Panc1 (cell line): ENCODE results near the gene UBQLN4. TPM values are rescaled to one million over a fixed set of nuclear protein-coding genes. Genes with fewer than 3 reads are reported as not detected.

ENCODE experiments used
- ATAC-seq: fragments of 200-7000 bp; cut with Tn5 transposase; 2 replicates; pipeline ENCODE4 v1.9.1; 2020; ENCODE audit warnings: mild to moderate bottlenecking, moderate library complexity
- BruUV-seq: library from RNA; stranded (reverse); fragments of 400-500 nt; replicated peaks from 2 replicates; lab custom pipeline; 2021; lab: Mats Ljungman, UMichigan
- CTCF ChIA-PET: fragments of 300-600 bp; sonication (Branson Sonifier 250); formaldehyde crosslinking; loops from one replicate; lab custom pipeline; 2022; ENCODE audit warnings: antibody characterized with exemption; lab: Charles Lee
- POLR2A ChIA-PET: fragments of 300-600 bp; sonication (Branson Sonifier 250); formaldehyde crosslinking; loops from one replicate; lab custom pipeline; 2022; ENCODE audit warnings: antibody characterized with exemption; lab: Charles Lee
- DNase-seq: peaks from one replicate; pipeline ENCODE4 v3.0.0-alpha.2; 2010; ENCODE audit warnings: low read depth, low spot score
- H3K27ac ChIP-seq: 2 replicates; pipeline ENCODE4 v1.5.1; 2011; ENCODE audit warnings: mild to moderate bottlenecking, low read length, inconsistent platforms
- H3K27me3 ChIP-seq: fragments of 200-500 bp; sonication (Bioruptor generic); 2 replicates; pipeline ENCODE4 v1.6.0; 2014; ENCODE audit warnings: low read length, inconsistent platforms; ENCODE audit not compliant: control insufficient read depth, insufficient read depth
- H3K36me3 ChIP-seq: fragments of 200-500 bp; sonication (Bioruptor generic); 2 replicates; pipeline ENCODE4 v1.5.1; 2014; ENCODE audit warnings: inconsistent platforms, mild to moderate bottlenecking, low read length, moderate library complexity; ENCODE audit not compliant: control insufficient read depth, insufficient read depth
- H3K4me1 ChIP-seq: 2 replicates; pipeline ENCODE4 v1.5.1; 2011; ENCODE audit warnings: inconsistent platforms, mild to moderate bottlenecking, low read length, moderate library complexity; ENCODE audit not compliant: control insufficient read depth, insufficient read depth
- H3K4me3 ChIP-seq, 2 experiments: 2 replicates each; pipeline ENCODE4 v1.5.1; 2011 to 2012; ENCODE audit warnings: low read depth in 2 of 2, low read length in 2 of 2, mild to moderate bottlenecking in 2 of 2, inconsistent platforms in 1 of 2, moderate library complexity in 1 of 2
- H3K9me3 ChIP-seq: fragments of 200-500 bp; sonication (Bioruptor generic); 2 replicates; pipeline ENCODE4 v1.5.1; 2014; ENCODE audit warnings: low read depth, mild to moderate bottlenecking, inconsistent platforms, low read length, moderate library complexity; ENCODE audit not compliant: control insufficient read depth, insufficient read depth
- POLR2AphosphoS5 ChIP-seq: IDR thresholded peaks from 2 replicates; pipeline ENCODE4 v1.6.1; 2012; ENCODE audit warnings: mild to moderate bottlenecking, low read depth, low read length, moderate library complexity
- SIN3A ChIP-seq: IDR thresholded peaks from 2 replicates; pipeline ENCODE4 v1.6.1; 2012; ENCODE audit warnings: low read depth, mild to moderate bottlenecking, low read length, moderate library complexity, borderline replicate concordance; ENCODE audit not compliant: insufficient read depth
- TCF7L2 ChIP-seq: IDR thresholded peaks from 2 replicates; pipeline ENCODE4 v1.6.1; 2011; ENCODE audit warnings: mild to moderate bottlenecking, low read depth, low read length, inconsistent platforms
- in situ Hi-C: cut with HindIII; loops from 2 replicates; pipeline ENCODE4 v1.10.0; 2016; ENCODE audit warnings: low sequenced_read_pairs, low pct_unique_long_range_greater_than_20kb
- intact Hi-C: fragments of 100-400 bp; cut with micrococcal nuclease; formaldehyde crosslinking; loops from one replicate; pipeline ENCODE4 v1.10.0; 2022; ENCODE audit not compliant: unreplicated experiment
- total RNA-seq: library from RNA; stranded (reverse); gene quantifications from one replicate; pipeline ENCODE4 v1.2.1, GENCODE V29; 2021; ENCODE audit not compliant: unreplicated experiment
- TF ChIP-seq, protein P1 (sequence below), 2 experiments: IDR thresholded peaks; 2 replicates each; pipeline ENCODE4 v1.6.1; 2011 to 2012; ENCODE audit warnings: low read depth in 2 of 2, control low read depth in 1 of 2, low read length in 1 of 2, mild to moderate bottlenecking in 1 of 2, moderate library complexity in 1 of 2; ENCODE audit not compliant: insufficient read depth in 1 of 2
- TF ChIP-seq, protein P2 (sequence below): fragments of 450-650 bp; IDR thresholded peaks from 2 replicates; pipeline ENCODE4 v1.5.1; 2017; ENCODE audit warnings: mild to moderate bottlenecking

Gene UBQLN4
- total RNA-seq, 1 experiment from 2014 or later = 60.0 TPM

DNA sequence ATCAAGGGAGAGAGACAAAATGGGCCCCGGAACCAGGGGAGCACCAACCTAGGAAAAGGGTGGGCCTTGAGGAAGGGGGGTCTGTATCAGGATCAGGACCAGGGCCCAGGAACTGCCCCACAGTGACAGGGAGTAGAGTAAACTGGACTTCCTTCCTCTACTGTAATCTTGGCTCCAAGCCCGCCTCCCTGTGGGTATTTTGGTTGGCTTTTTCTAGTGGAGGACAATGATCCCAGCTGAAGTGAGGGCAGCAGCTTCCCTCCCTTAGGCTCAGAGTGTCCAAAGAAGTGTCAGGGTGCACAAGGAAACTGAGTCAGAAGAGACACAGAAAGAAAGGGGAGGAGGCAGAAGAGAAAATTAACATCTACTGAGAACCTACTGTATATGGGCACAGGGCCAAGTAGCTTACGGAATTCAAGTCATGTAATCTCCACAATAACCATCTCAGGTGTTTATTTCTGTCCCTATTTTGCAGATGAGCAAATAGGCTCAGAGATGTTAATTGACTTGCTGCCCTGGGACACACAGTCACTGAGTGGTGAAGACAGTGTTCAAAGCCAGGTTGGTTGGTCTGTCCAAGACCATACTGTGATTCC is 4.8 kb downstream of the UBQLN4 start:
- Histone ChIP-seq H3K27ac (no peak overlapping the region), H3K27me3 (no peaks in the 10 kb centered on the region), H3K9me3 (no peaks in the 10 kb centered on the region), H3K4me3 (no peak overlapping the region), H3K36me3 (peaks cover 6% of the 10 kb centered on the region), H3K4me1 (peaks cover 3% of the 10 kb centered on the region; the same call in 1 of the 2 replicates)
- DNase-seq (no peak), ATAC-seq (no peak)
- ChIA-PET CTCF (no interaction called here), POLR2A (no interaction called here)
- intact Hi-C loops = no loop called here
- no peak for TF ChIP-seq TCF7L2
- TF ChIP-seq POLR2AphosphoS5 = no peak
- TF ChIP-seq SIN3A = no peak
- TF ChIP-seq, protein P1, sequence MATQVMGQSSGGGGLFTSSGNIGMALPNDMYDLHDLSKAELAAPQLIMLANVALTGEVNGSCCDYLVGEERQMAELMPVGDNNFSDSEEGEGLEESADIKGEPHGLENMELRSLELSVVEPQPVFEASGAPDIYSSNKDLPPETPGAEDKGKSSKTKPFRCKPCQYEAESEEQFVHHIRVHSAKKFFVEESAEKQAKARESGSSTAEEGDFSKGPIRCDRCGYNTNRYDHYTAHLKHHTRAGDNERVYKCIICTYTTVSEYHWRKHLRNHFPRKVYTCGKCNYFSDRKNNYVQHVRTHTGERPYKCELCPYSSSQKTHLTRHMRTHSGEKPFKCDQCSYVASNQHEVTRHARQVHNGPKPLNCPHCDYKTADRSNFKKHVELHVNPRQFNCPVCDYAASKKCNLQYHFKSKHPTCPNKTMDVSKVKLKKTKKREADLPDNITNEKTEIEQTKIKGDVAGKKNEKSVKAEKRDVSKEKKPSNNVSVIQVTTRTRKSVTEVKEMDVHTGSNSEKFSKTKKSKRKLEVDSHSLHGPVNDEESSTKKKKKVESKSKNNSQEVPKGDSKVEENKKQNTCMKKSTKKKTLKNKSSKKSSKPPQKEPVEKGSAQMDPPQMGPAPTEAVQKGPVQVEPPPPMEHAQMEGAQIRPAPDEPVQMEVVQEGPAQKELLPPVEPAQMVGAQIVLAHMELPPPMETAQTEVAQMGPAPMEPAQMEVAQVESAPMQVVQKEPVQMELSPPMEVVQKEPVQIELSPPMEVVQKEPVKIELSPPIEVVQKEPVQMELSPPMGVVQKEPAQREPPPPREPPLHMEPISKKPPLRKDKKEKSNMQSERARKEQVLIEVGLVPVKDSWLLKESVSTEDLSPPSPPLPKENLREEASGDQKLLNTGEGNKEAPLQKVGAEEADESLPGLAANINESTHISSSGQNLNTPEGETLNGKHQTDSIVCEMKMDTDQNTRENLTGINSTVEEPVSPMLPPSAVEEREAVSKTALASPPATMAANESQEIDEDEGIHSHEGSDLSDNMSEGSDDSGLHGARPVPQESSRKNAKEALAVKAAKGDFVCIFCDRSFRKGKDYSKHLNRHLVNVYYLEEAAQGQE (IDR thresholded peaks at IDR 0.05; ENCODE audit: insufficient read depth in 1 of 2, low read depth in 2 of 2, low read length in 1 of 2) = no peak
- TF ChIP-seq, protein P2, sequence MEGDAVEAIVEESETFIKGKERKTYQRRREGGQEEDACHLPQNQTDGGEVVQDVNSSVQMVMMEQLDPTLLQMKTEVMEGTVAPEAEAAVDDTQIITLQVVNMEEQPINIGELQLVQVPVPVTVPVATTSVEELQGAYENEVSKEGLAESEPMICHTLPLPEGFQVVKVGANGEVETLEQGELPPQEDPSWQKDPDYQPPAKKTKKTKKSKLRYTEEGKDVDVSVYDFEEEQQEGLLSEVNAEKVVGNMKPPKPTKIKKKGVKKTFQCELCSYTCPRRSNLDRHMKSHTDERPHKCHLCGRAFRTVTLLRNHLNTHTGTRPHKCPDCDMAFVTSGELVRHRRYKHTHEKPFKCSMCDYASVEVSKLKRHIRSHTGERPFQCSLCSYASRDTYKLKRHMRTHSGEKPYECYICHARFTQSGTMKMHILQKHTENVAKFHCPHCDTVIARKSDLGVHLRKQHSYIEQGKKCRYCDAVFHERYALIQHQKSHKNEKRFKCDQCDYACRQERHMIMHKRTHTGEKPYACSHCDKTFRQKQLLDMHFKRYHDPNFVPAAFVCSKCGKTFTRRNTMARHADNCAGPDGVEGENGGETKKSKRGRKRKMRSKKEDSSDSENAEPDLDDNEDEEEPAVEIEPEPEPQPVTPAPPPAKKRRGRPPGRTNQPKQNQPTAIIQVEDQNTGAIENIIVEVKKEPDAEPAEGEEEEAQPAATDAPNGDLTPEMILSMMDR = no peak
- no TSS peak for BruUV-seq
- in situ Hi-C loops = no loop called here

DNA sequence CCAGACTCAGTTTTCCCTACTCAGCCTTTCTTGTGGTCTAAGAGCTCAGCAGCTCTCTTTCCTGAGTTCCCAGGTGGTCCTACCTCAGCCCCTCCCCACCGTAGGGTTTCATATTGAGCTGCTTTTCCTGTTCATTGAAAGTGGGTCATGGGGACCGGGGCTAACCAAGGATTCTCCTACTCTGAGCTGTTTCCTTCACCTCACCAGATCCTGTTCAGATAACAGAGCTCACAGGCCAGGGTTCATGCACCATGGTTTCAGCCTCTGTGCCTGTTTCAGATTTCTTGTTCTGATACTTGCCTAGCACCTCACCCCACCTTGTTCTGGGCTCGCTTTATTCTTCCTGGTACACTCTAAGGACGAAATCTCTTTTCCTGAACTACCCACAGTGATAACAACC is 8.5 kb downstream of the UBQLN4 start:
- intact Hi-C loops (no loop called here), in situ Hi-C loops (no loop called here)
- no peak overlapping the region for H3K4me3 ChIP-seq
- ChIA-PET CTCF (interaction anchor here (0.8 kb wide), 1 partner anchor 79 kb away, joined by 4 read pairs; no protein-coding TSS in a partner anchor), POLR2A (no interaction called here)
- ATAC-seq = no peak
- peaks cover 7% of the 10 kb centered on the region for H3K4me1 ChIP-seq
- BruUV-seq = no TSS peak
- TF ChIP-seq SIN3A (no peak), POLR2AphosphoS5 (no peak), TCF7L2 (no peak)
- TF ChIP-seq, protein P2 = no peak
- TF ChIP-seq, protein P1 (IDR thresholded peaks at IDR 0.05; ENCODE audit: insufficient read depth in 1 of 2, low read depth in 2 of 2, low read length in 1 of 2) = no peak
- H3K9me3 ChIP-seq = no peaks in the 10 kb centered on the region
- no peak for DNase-seq
- peaks cover 3% of the 10 kb centered on the region for H3K36me3 ChIP-seq
- no peaks in the 10 kb centered on the region for H3K27me3 ChIP-seq
- no peak overlapping the region for H3K27ac ChIP-seq
